Astrocyte (in vitro differentiated cells and primary cell): ENCODE data around the gene ATRIP. TPM values are rescaled to one million over a fixed set of nuclear protein-coding genes. Genes with fewer than 3 reads are reported as not detected.
A peak's percentile ranks its signal among the peaks of the same experiment; 100 is the strongest.

Experiments used
- DNase-seq: peaks from one replicate; pipeline ENCODE4 v3.0.0-alpha.2; 2010; ENCODE audit warnings: low read depth
- FAIRE-seq: peaks from 2 replicates; lab custom pipeline; 2011; peaks lifted over from hg19 to GRCh38; lab: Jason Lieb, UNC
- H2AFZ ChIP-seq: 2 replicates; pipeline ENCODE4 v1.6.0; 2012; ENCODE audit warnings: low read depth, low read length, inconsistent platforms
- H3K27ac ChIP-seq: 2 replicates; pipeline ENCODE4 v1.5.1; 2011; ENCODE audit warnings: low read depth, low read length, inconsistent platforms
- H3K27me3 ChIP-seq: 2 replicates; pipeline ENCODE4 v1.6.0; 2011; ENCODE audit warnings: low read length, inconsistent platforms; ENCODE audit not compliant: insufficient read depth
- H3K36me3 ChIP-seq: 2 replicates; pipeline ENCODE4 v1.5.1; 2011; ENCODE audit warnings: low read length, inconsistent platforms; ENCODE audit not compliant: insufficient read depth
- H3K4me1 ChIP-seq: 2 replicates; pipeline ENCODE4 v1.5.1; 2011; ENCODE audit warnings: low read length, inconsistent platforms; ENCODE audit not compliant: insufficient read depth
- H3K4me2 ChIP-seq: 2 replicates; pipeline ENCODE4 v1.6.0; 2012; ENCODE audit warnings: low read length, inconsistent platforms
- H3K4me3 ChIP-seq: 2 replicates; pipeline ENCODE4 v1.5.1; 2011; ENCODE audit warnings: low read depth, mild to moderate bottlenecking, low read length, inconsistent platforms; ENCODE audit not compliant: insufficient read depth
- H3K79me2 ChIP-seq: 2 replicates; pipeline ENCODE4 v1.6.0; 2012; ENCODE audit warnings: mild to moderate bottlenecking, low read length, inconsistent platforms; ENCODE audit not compliant: insufficient read depth
- H3K9ac ChIP-seq: 2 replicates; pipeline ENCODE4 v1.6.0; 2012; ENCODE audit warnings: mild to moderate bottlenecking, low read length, inconsistent platforms
- H3K9me3 ChIP-seq: 2 replicates; pipeline ENCODE4 v1.5.1; 2012; ENCODE audit warnings: low read depth, mild to moderate bottlenecking, low read length, inconsistent platforms; ENCODE audit not compliant: insufficient read depth
- H4K20me1 ChIP-seq: 2 replicates; pipeline ENCODE4 v1.6.0; 2012; ENCODE audit warnings: low read length, inconsistent platforms; ENCODE audit not compliant: insufficient read depth
- H3K27ac Mint-ChIP-seq: one replicate; pipeline ENCODE4 v1.8.0; 2021; ENCODE audit warnings: mild to moderate bottlenecking, mixed read lengths; ENCODE audit not compliant: unreplicated experiment
- H3K27me3 Mint-ChIP-seq: one replicate; pipeline ENCODE4 v1.8.0; 2021; ENCODE audit warnings: low read depth, mixed read lengths; ENCODE audit not compliant: unreplicated experiment
- H3K36me3 Mint-ChIP-seq: one replicate; pipeline ENCODE4 v1.8.0; 2021; ENCODE audit warnings: low read depth, mixed read lengths; ENCODE audit not compliant: unreplicated experiment
- H3K4me1 Mint-ChIP-seq: one replicate; pipeline ENCODE4 v1.8.0; 2021; ENCODE audit warnings: low read depth, mixed read lengths; ENCODE audit not compliant: unreplicated experiment
- H3K4me3 Mint-ChIP-seq: one replicate; pipeline ENCODE4 v1.8.0; 2021; ENCODE audit warnings: mild to moderate bottlenecking, moderate library complexity, mixed read lengths; ENCODE audit not compliant: unreplicated experiment
- H3K9me3 Mint-ChIP-seq: one replicate; pipeline ENCODE4 v1.8.0; 2021; ENCODE audit warnings: mild to moderate bottlenecking, mixed read lengths; ENCODE audit not compliant: unreplicated experiment
- EZH2 ChIP-seq: IDR thresholded peaks from 2 replicates; pipeline ENCODE4 v1.6.1; 2012; ENCODE audit warnings: mild to moderate bottlenecking, low read length, inconsistent platforms; ENCODE audit not compliant: insufficient read depth
- total RNA-seq: library from RNA; stranded (reverse); gene quantifications from 2 replicates; pipeline ENCODE4 v1.2.1, GENCODE V29; 2021
- TF ChIP-seq, protein P1 (sequence below): IDR thresholded peaks from 2 replicates; pipeline ENCODE4 v1.5.1; 2011; ENCODE audit warnings: low read depth, mild to moderate bottlenecking, inconsistent platforms, low read length, moderate library complexity; ENCODE audit not compliant: insufficient read depth

Gene ATRIP
- total RNA-seq, 1 donor from 2014 or later: 6.2 TPM

DNA sequence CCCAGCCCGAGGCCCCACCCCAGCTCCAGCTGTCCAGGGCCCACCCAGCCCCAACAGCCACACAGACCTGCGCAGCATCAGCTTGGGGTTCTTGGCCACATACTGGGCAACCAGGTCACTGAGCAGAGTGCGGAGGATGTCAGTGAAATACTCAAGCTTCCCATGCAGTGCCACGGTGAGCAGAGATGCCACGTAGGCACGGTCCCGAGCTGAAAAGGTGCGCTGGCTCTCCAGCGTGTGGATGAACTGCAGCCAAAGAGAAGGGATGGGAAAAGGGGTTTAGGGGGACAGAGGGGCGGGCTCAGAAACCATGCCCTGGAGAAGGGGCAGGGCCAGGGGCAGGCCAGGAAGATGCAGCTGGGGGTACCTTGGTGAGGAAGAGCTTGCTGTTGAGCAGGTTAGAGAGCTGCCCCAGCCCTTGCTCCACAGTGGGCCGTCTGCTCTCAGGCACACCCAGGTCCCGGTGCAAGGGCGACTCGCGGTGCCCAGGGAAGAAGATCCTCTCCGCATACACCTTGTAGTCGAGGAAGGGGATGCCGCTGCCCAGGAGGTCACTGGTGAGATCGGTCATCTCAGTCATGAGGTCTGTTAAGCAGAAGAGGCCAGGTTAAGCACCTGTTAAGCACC, 34.0 kb upstream of the ATRIP start:
- Histone ChIP-seq H3K9me3 (no peaks in the 10 kb centered on the region), H3K4me2 (no peak overlapping the region), H3K4me3 (no peak overlapping the region), H3K4me1 (no peaks in the 10 kb centered on the region), H3K27me3 (no peaks in the 10 kb centered on the region), H3K9ac (no peak overlapping the region), H4K20me1 (peaks cover 21% of the 10 kb centered on the region), H3K27ac (no peak overlapping the region), H2AFZ (no peak overlapping the region), H3K79me2 (no peaks in the 10 kb centered on the region), H3K36me3 (no peaks in the 10 kb centered on the region)
- Mint-ChIP-seq H3K4me1 (no peaks in the 10 kb centered on the region), H3K36me3 (peaks cover 31% of the 10 kb centered on the region), H3K27ac (no peak overlapping the region), H3K4me3 (no peak overlapping the region), H3K9me3 (no peaks in the 10 kb centered on the region), H3K27me3 (no peaks in the 10 kb centered on the region)
- TF ChIP-seq EZH2: no peak
- TF ChIP-seq, protein P1, sequence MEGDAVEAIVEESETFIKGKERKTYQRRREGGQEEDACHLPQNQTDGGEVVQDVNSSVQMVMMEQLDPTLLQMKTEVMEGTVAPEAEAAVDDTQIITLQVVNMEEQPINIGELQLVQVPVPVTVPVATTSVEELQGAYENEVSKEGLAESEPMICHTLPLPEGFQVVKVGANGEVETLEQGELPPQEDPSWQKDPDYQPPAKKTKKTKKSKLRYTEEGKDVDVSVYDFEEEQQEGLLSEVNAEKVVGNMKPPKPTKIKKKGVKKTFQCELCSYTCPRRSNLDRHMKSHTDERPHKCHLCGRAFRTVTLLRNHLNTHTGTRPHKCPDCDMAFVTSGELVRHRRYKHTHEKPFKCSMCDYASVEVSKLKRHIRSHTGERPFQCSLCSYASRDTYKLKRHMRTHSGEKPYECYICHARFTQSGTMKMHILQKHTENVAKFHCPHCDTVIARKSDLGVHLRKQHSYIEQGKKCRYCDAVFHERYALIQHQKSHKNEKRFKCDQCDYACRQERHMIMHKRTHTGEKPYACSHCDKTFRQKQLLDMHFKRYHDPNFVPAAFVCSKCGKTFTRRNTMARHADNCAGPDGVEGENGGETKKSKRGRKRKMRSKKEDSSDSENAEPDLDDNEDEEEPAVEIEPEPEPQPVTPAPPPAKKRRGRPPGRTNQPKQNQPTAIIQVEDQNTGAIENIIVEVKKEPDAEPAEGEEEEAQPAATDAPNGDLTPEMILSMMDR: no peak
- no peak for FAIRE-seq
- no peak for DNase-seq

DNA sequence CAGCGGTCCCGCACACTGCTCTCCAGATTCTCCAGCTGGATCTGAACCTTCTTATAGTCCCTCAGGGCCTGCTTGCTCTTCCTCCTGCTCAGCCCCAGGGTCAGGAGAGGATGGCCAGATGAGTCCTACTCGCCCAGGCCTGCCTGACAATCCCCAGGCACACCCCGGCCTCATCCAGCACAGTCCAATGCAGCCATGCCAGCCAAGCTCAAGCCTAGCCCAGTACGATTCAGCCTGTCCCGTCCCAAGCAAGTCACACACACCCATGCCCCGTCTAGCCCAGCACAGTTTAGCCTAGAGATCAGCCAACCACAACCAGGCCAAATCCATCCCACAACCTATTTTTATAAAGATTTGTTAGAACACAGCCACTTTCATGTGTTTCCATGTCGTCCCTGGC, 33.5 kb upstream of the ATRIP start:
- peaks cover 21% of the 10 kb centered on the region for H4K20me1 ChIP-seq
- H3K4me3 Mint-ChIP-seq: no peak overlapping the region

DNA sequence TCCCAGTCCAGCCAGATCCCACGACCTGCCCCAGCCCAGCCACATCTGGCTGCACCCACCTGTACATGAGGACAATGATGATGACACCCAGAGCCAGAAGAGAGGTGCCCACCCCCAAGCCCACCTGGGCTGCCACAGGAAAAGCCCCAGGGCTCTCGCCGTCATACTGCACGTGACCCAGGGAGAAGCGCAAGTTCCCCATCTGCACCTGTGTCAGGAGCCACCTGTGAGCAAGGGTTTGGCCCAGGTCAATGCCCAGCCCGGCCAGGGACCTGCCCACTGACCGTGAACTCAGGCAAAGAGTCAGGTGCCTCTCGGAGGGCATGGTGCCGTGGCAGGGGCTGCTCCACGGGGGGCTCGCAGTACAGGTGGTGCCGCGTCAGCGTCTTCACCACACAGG, 32.9 kb upstream of the ATRIP start:
- H3K9me3 Mint-ChIP-seq: no peaks in the 10 kb centered on the region
- H3K4me3 ChIP-seq: no peak overlapping the region
- H3K36me3 Mint-ChIP-seq: peaks cover 23% of the 10 kb centered on the region
- no peaks in the 10 kb centered on the region for H3K4me1 Mint-ChIP-seq
- H3K27me3 Mint-ChIP-seq: no peaks in the 10 kb centered on the region
- no peaks in the 10 kb centered on the region for H3K4me1 ChIP-seq
- no peak overlapping the region for H3K4me2 ChIP-seq
- no peaks in the 10 kb centered on the region for H3K27me3 ChIP-seq
- peaks cover 24% of the 10 kb centered on the region for H4K20me1 ChIP-seq
- H3K36me3 ChIP-seq: no peaks in the 10 kb centered on the region
- no peaks in the 10 kb centered on the region for H3K9me3 ChIP-seq
- no peak overlapping the region for H3K27ac ChIP-seq
- DNase-seq (no peak), FAIRE-seq (no peak)
- no peak overlapping the region for H3K9ac ChIP-seq
- H2AFZ ChIP-seq: no peak overlapping the region
- H3K4me3 Mint-ChIP-seq: peak overlapping the region; percentile 51
- no peaks in the 10 kb centered on the region for H3K79me2 ChIP-seq
- TF ChIP-seq, protein P1: no peak
- TF ChIP-seq EZH2: no peak
- H3K27ac Mint-ChIP-seq: no peak overlapping the region

More for the DNA sequence above, 33.5 kb upstream of the ATRIP start:
- Mint-ChIP-seq H3K4me1 (no peaks in the 10 kb centered on the region), H3K27me3 (no peaks in the 10 kb centered on the region), H3K36me3 (peaks cover 29% of the 10 kb centered on the region), H3K9me3 (no peaks in the 10 kb centered on the region), H3K27ac (no peak overlapping the region)
- Histone ChIP-seq H3K9me3 (no peaks in the 10 kb centered on the region), H3K4me1 (no peaks in the 10 kb centered on the region), H3K4me3 (no peak overlapping the region), H3K79me2 (no peaks in the 10 kb centered on the region), H3K27ac (no peak overlapping the region), H3K27me3 (no peaks in the 10 kb centered on the region), H3K9ac (no peak overlapping the region), H3K4me2 (no peak overlapping the region), H3K36me3 (no peaks in the 10 kb centered on the region), H2AFZ (no peak overlapping the region)
- DNase-seq (no peak), FAIRE-seq (no peak)
- no peak for TF ChIP-seq EZH2
- TF ChIP-seq, protein P1: no peak
